SIG-M5 (cell line): Measurements from ENCODE around the gene PLSCR2.
"Not testable (repeated sequence)": the region's sequence is repeated elsewhere in the genome, so short reads cannot be mapped to it uniquely, and the experiment has no call there.

ENCODE experiments used
- DNase-seq: peaks from one replicate; lab custom pipeline; 2025; lab: John Stamatoyannopoulos, UW

PLSCR2 gene

GRCh38 chr3:146485297-146485696, 15.9 kb upstream of the PLSCR2 start:
- no peak for DNase-seq

- DNase-seq: no peak
Observed at GRCh38 chr3:146476094-146476740, 6.9 kb upstream of the PLSCR2 start.

GRCh38 chr3:146474976-146475375, 5.6 kb upstream of the PLSCR2 start:
- DNase-seq: not testable (repeated sequence)

- DNase-seq: no peak
Observed at GRCh38 chr3:146473726-146474125, 4.4 kb upstream of the PLSCR2 start.

- DNase-seq: no peak
Observed at GRCh38 chr3:146472611-146473010, 3.2 kb upstream of the PLSCR2 start.

GRCh38 chr3:146471012-146471411, 1.7 kb upstream of the PLSCR2 start:
- no peak for DNase-seq

- DNase-seq: no peak
Observed at GRCh38 chr3:146470425-146470990, 1.1 kb upstream of the PLSCR2 start.

- no peak for DNase-seq
Observed at GRCh38 chr3:146468671-146469149, 651 bp downstream of the PLSCR2 start.

GRCh38 chr3:146468234-146468633, 1.1 kb downstream of the PLSCR2 start:
- no peak for DNase-seq

- no peak for DNase-seq
Observed at GRCh38 chr3:146466604-146467003, 2.8 kb downstream of the PLSCR2 start.

- DNase-seq: no peak
Observed at GRCh38 chr3:146465693-146466465, 3.5 kb downstream of the PLSCR2 start.

GRCh38 chr3:146464783-146465182, 4.6 kb downstream of the PLSCR2 start:
- no peak for DNase-seq

GRCh38 chr3:146464005-146464595, 5.3 kb downstream of the PLSCR2 start:
- DNase-seq: no peak

- no peak for DNase-seq
Observed at GRCh38 chr3:146454796-146455195, 14.6 kb downstream of the PLSCR2 start.

- no peak for DNase-seq
Observed at GRCh38 chr3:146449613-146450012, 19.7 kb downstream of the PLSCR2 start.

- DNase-seq: no peak
Observed at GRCh38 chr3:146449076-146449475, 20.3 kb downstream of the PLSCR2 start.

- no peak for DNase-seq
Observed at GRCh38 chr3:146446026-146446425, 23.3 kb downstream of the PLSCR2 start.

GRCh38 chr3:146440310-146440709, 29.1 kb downstream of the PLSCR2 start:
- DNase-seq: not testable (repeated sequence)

- no peak for DNase-seq
Observed at GRCh38 chr3:146432066-146432465, 37.3 kb downstream of the PLSCR2 start.

- DNase-seq: no peak
Observed at GRCh38 chr3:146431240-146431639, 38.1 kb downstream of the PLSCR2 start.

GRCh38 chr3:146425341-146425740, 44.0 kb downstream of the PLSCR2 start:
- no peak for DNase-seq

- DNase-seq: no peak
Observed at GRCh38 chr3:146421819-146422759, 47.3 kb downstream of the PLSCR2 start.
